OCI-LY1 (cell line): ENCODE data around the gene CD300E.

Experiments used
- CTCF ChIP-seq: fragments of 200-600 bp; sonication (generic), shearing (Covaris generic); IDR thresholded peaks from 2 replicates; pipeline ENCODE4 v1.5.1; 2017; ENCODE audit warnings: mild to moderate bottlenecking, antibody characterized with exemption, low read length, moderate library complexity, mixed read lengths
- EZH2 ChIP-seq: fragments of 200-600 bp; sonication (generic), shearing (Covaris generic); IDR thresholded peaks from 2 replicates; pipeline ENCODE4 v1.8.0; 2017; ENCODE audit warnings: borderline replicate concordance, mixed run types, mild to moderate bottlenecking, antibody characterized with exemption, low read length, moderate library complexity, mixed read lengths

GRCh38 chr17:74631468-74632450, 8.2 kb upstream of the CD300E start:
- TF ChIP-seq CTCF: no peak
- TF ChIP-seq EZH2: no peak
